H1 (cell line): ENCODE results near the gene TPST2. TPM values are rescaled to one million over a fixed set of nuclear protein-coding genes. Genes with fewer than 3 reads are reported as not detected.

Experiments
- BACH1 ChIP-seq: IDR thresholded peaks from 2 replicates; pipeline ENCODE4 v1.6.1; 2012; ENCODE audit warnings: low read length, improper control_type of control experiment
- GTF2F1 ChIP-seq: IDR thresholded peaks from 2 replicates; pipeline ENCODE4 v1.6.1; 2012; ENCODE audit warnings: low read depth, low read length, improper control_type of control experiment, borderline replicate concordance
- JUN ChIP-seq: IDR thresholded peaks from 2 replicates; pipeline ENCODE4 v1.6.1; 2011; ENCODE audit warnings: low read depth, mild to moderate bottlenecking, improper control_type of control experiment, low read length
- KDM4A ChIP-seq: IDR thresholded peaks from one replicate; pipeline ENCODE4 v1.7.1; 2012; ENCODE audit warnings: low read depth, mild to moderate bottlenecking, moderate library complexity, low read length, inconsistent platforms; ENCODE audit not compliant: severe bottlenecking
- POLR2AphosphoS5 ChIP-seq: IDR thresholded peaks from 2 replicates; pipeline ENCODE4 v1.6.1; 2011; ENCODE audit warnings: low read depth, low read length
- RBBP5 ChIP-seq: IDR thresholded peaks from 2 replicates; pipeline ENCODE4 v1.7.1; 2012; ENCODE audit warnings: low read depth, mild to moderate bottlenecking, inconsistent platforms, low read length, moderate library complexity, borderline replicate concordance
- SIX5 ChIP-seq: IDR thresholded peaks from 2 replicates; pipeline ENCODE4 v1.6.1; 2011; ENCODE audit warnings: mild to moderate bottlenecking, low read depth, low read length
- SP1 ChIP-seq: IDR thresholded peaks from 2 replicates; pipeline ENCODE4 v1.6.1; 2011; ENCODE audit warnings: low read depth, low read length
- YY1 ChIP-seq: IDR thresholded peaks from 2 replicates; pipeline ENCODE4 v1.6.1; 2011; ENCODE audit warnings: low read depth, mild to moderate bottlenecking, low read length
- ZNF274 ChIP-seq: IDR thresholded peaks from 2 replicates; pipeline ENCODE4 v1.7.0; 2012; ENCODE audit warnings: low read length, borderline replicate concordance; ENCODE audit errors: extremely low read depth
- polyA plus RNA-seq, 7 experiments: library from polyadenylated mRNA; depleted of rRNA in 3 of 7; stranded (reverse) in 5 of 7; unstranded in 2 of 7; fragments of >200 nt in 5 of 7; fragments of 200-250 nt in 2 of 7; gene quantifications; 1 replicate in 5 of 7; 2 replicates in 1 of 7; 4 replicates in 1 of 7; pipeline versions ENCODE4 v1.2.1 to v1.2.3, GENCODE V29; 2011 to 2013; ENCODE audit warnings: missing spikeins in 2 of 7, mixed read lengths in 2 of 7
- total RNA-seq: library from RNA; stranded (reverse); fragmentation: NEBNext Ultra II Directional; extraction: Animal tissue kit (Norgen Biotek cat#: 25700); gene quantifications from 2 replicates; pipeline ENCODE4 v1.2.1, GENCODE V29; 2021
- TF ChIP-seq, protein P1 (sequence below): IDR thresholded peaks from 2 replicates; pipeline ENCODE4 v1.6.1; 2011; ENCODE audit warnings: low read length, improper control_type of control experiment
- TF ChIP-seq, protein P2 (sequence below): IDR thresholded peaks from 2 replicates; pipeline ENCODE4 v1.6.1; 2012; ENCODE audit warnings: inconsistent platforms

TPST2 gene
- total and polyA plus RNA-seq, 2 of the 8 experiments (the other 6 are each of a cell fraction or from before 2014, with no cell fraction given): 58.8 to 143 TPM

DNA sequence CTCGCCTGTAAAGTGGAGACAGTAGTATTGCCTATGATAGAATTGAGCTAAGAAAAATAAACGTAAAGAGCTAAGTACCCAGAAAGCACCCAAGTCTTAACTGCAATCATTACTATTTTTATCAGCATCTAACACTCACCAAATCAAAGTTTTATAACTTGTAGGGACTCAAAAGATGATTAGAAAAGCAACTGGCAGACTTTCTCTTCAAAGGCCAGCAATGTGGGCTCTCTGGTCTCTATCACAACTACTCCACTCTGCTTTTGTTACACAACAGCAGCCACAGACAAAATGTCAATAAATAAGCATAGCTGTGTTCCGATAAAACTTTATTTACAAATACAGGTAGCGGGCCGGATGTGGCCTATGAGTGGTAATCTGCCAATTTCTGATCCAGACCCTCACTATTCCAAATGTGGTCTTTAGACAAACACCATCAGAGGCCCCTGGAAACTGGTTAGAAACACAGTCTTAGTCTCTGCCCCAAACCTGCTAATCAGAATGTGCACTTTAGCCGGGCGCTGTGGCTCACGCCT lies 8.2 kb downstream of the TPST2 start (continued):
- no peak for TF ChIP-seq POLR2AphosphoS5
- TF ChIP-seq SP1: no peak
- TF ChIP-seq RBBP5: no peak
- no peak for TF ChIP-seq YY1
- no peak for TF ChIP-seq KDM4A
- TF ChIP-seq JUN: no peak
- TF ChIP-seq BACH1: no peak
- TF ChIP-seq, protein P1, sequence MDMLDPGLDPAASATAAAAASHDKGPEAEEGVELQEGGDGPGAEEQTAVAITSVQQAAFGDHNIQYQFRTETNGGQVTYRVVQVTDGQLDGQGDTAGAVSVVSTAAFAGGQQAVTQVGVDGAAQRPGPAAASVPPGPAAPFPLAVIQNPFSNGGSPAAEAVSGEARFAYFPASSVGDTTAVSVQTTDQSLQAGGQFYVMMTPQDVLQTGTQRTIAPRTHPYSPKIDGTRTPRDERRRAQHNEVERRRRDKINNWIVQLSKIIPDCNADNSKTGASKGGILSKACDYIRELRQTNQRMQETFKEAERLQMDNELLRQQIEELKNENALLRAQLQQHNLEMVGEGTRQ: no peak
- no peak for TF ChIP-seq GTF2F1
- TF ChIP-seq SIX5: no peak
- TF ChIP-seq, protein P2, sequence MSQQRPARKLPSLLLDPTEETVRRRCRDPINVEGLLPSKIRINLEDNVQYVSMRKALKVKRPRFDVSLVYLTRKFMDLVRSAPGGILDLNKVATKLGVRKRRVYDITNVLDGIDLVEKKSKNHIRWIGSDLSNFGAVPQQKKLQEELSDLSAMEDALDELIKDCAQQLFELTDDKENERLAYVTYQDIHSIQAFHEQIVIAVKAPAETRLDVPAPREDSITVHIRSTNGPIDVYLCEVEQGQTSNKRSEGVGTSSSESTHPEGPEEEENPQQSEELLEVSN: no peak
- no peak for TF ChIP-seq ZNF274
